BLaER1 treated with 17β-estradiol and CSF1 and Interleukin-3, amounts not matched to agents 10 nM and 100 nM (cell line): ENCODE data around the gene PHF13.
A peak's percentile ranks its signal among the peaks of the same experiment; 100 is the strongest.

Experiments used
- H3K27ac ChIP-seq, 11 experiments: shearing (Covaris generic); formaldehyde crosslinking; 2 replicates each; pipeline ENCODE4 v1.8.1; 2022
- H3K27me3 ChIP-seq, 11 experiments: shearing (Covaris generic); formaldehyde crosslinking; 2 replicates each; pipeline ENCODE4 v1.8.1; 2022
- H3K36me3 ChIP-seq, 11 experiments: shearing (Covaris generic); formaldehyde crosslinking; 2 replicates each; pipeline ENCODE4 v1.8.1; 2022
- H3K4me1 ChIP-seq, 10 experiments: shearing (Covaris generic); formaldehyde crosslinking; 2 replicates each; pipeline ENCODE4 v1.8.1; 2022
- H3K4me2 ChIP-seq, 11 experiments: shearing (Covaris generic); formaldehyde crosslinking; 2 replicates each; pipeline ENCODE4 v1.8.1; 2022
- H3K4me3 ChIP-seq, 10 experiments: shearing (Covaris generic); formaldehyde crosslinking; 2 replicates each; pipeline ENCODE4 v1.8.1; 2022
- H3K9ac ChIP-seq, 11 experiments: shearing (Covaris generic); formaldehyde crosslinking; 2 replicates each; pipeline ENCODE4 v1.8.1; 2022
- H3K9me3 ChIP-seq, 11 experiments: shearing (Covaris generic); formaldehyde crosslinking; replicated peaks in 1 of 11; 2 replicates each; pipeline ENCODE4 v1.8.1; 2022
- H4K20me1 ChIP-seq, 11 experiments: shearing (Covaris generic); formaldehyde crosslinking; 2 replicates each; pipeline ENCODE4 v1.8.1; 2022
- Cebpa-rat ChIP-seq, 11 experiments: shearing (Covaris generic); IDR thresholded peaks; 2 replicates each; pipeline ENCODE4 v1.8.1; 2022

Gene PHF13

DNA sequence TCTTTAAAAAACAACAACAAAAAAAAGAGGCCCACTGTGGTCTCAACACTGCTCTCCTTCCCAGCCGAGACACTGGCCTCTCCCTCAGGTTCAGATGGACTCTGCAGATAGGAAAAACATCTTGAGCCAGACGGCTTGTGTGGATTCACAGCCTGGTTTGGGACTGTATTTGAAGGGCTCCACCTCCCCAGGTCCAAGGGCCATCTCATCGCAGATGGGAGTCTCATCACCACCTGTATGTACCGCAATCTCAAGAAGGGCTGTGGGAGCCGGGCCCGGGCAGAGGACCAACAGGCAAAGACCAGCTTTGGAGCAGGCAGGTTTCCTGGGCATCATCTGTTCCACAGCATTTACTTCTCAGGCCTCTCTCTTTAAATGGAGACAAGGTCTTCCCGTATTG, 23.5 kb upstream of the PHF13 start:
- Histone ChIP-seq H4K20me1 (peaks cover 97 to 100% (median 100%) of the 10 kb centered on the region in 11 experiments), H3K36me3 (peaks cover 58 to 84% (median 71%) of the 10 kb centered on the region in 11 experiments), H3K4me3 (no peak overlapping the region), H3K27me3 (no peaks in the 10 kb centered on the region), H3K4me1 (peaks cover 71 to 94% (median 82%) of the 10 kb centered on the region in 10 experiments), H3K9ac (peak overlapping the region in 3 of 11 experiments; percentile 13 to 56 (median 45); a peak in 2 of 22 replicates), H3K4me2 (peak overlapping the region; percentile 67 to 89 (median 85); a peak in 21 of 22 replicates), H3K9me3 (no peaks in the 10 kb centered on the region), H3K27ac (0 out of 22 replicates have a peak overlapping the region, but pooled peaks of 1 of the 11 experiments have one; percentile 27)
- TF ChIP-seq Cebpa-rat (IDR thresholded peaks at IDR 0.05): no peak

DNA sequence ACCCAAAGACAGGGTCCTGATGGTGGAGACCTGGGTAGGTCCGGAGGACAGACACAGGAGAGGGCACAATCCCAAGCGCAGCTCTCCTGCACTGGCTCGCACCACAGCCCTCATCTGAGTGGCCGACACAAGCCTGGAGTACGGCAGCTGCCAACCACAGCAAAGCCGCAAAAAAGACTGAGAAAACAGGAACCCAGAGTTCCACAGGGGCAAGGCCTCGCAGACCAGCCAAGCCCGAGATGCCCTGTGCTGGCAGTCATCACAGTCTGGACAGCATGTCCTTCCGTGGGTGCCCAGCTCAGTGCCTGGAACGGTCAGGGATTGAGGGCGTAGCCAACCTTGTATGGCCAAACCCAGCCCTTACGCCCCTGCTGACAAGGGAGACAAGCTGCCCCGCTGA, 22.3 kb upstream of the PHF13 start:
- Histone ChIP-seq H3K4me2 (peak overlapping the region; percentile 58 to 89 (median 85)), H3K9ac (peak overlapping the region in 5 of 11 experiments; percentile 25 to 52 (median 44); a peak in 10 of 22 replicates), H3K4me1 (peaks cover 64 to 91% (median 71%) of the 10 kb centered on the region in 10 experiments), H3K36me3 (peaks cover 69 to 86% (median 74%) of the 10 kb centered on the region in 11 experiments), H3K27me3 (no peaks in the 10 kb centered on the region), H3K27ac (peak overlapping the region in 5 of 11 experiments; percentile 3 to 53 (median 26); a peak in 8 of 22 replicates), H3K9me3 (no peaks in the 10 kb centered on the region), H4K20me1 (peaks cover 98 to 100% (median 100%) of the 10 kb centered on the region in 11 experiments), H3K4me3 (no peak overlapping the region; a peak in 2 of 20 replicates)
- TF ChIP-seq Cebpa-rat (IDR thresholded peaks at IDR 0.05): no peak

DNA sequence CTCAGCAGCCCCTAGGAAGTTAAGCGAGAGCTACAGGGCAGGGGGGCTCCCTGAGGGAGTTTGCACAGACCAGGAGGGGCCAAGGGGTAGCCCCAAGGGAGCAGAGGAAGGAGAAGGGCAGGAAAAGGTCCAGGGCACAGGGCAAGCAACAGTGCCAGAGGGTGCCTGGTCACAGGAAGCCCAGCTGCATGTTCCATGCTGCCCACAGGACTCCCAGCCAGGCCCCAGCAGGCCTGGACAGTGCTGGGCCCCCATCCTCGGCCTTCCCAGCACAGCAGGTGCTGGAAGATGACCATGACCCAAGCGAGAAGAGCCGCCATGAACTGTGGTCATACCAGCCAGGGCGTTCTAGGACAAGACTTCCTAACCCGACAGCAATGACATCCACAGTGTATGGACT, 21.9 kb upstream of the PHF13 start:
- peaks cover 98 to 100% (median 100%) of the 10 kb centered on the region in 11 experiments for H4K20me1 ChIP-seq
- H3K9ac ChIP-seq: peak overlapping the region in 6 of 11 experiments; percentile 4 to 52 (median 41); a peak in 11 of 22 replicates
- peaks cover 64 to 86% (median 68%) of the 10 kb centered on the region in 10 experiments for H3K4me1 ChIP-seq
- peak overlapping the region in 5 of 11 experiments; percentile 3 to 53 (median 26); a peak in 8 of 22 replicates for H3K27ac ChIP-seq
- H3K27me3 ChIP-seq: no peaks in the 10 kb centered on the region
- peak overlapping the region; percentile 58 to 89 (median 85) for H3K4me2 ChIP-seq
- no peaks in the 10 kb centered on the region for H3K9me3 ChIP-seq
- no peak for TF ChIP-seq Cebpa-rat (IDR thresholded peaks at IDR 0.05)
- H3K36me3 ChIP-seq: peaks cover 71 to 90% (median 78%) of the 10 kb centered on the region in 11 experiments
- H3K4me3 ChIP-seq: peak overlapping the region in 1 of 10 experiments; percentile 25; a peak in 2 of 20 replicates

DNA sequence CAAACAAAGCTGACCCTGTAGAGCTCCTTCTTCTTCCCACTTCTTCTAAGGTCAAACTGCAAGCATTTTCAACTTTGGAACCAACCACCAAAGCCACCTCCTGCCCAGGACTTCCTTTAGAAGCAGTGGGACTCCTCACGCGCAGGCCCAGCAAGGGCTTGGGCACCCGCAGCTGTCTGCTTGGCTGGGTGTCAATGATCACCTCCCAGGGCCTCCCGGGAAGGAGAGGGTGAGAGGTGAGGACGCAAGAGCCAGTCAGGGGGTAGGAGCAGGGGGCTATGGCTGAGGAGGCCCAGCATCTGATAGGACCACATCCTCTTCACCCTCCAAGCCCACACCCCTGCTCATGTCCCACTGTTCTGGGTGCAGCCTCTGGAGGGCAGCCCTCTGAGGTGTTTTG, 21.1 kb upstream of the PHF13 start:
- H3K4me2 ChIP-seq: peak overlapping the region; percentile 58 to 89 (median 85)
- H3K9me3 ChIP-seq: no peaks in the 10 kb centered on the region
- peaks cover 98 to 100% (median 100%) of the 10 kb centered on the region in 11 experiments for H4K20me1 ChIP-seq
- H3K27me3 ChIP-seq: no peaks in the 10 kb centered on the region
- peak overlapping the region in 2 of 11 experiments; percentile 3 to 21; a peak in 1 of 22 replicates for H3K27ac ChIP-seq
- H3K4me1 ChIP-seq: peaks cover 58 to 86% (median 64%) of the 10 kb centered on the region in 10 experiments
- H3K4me3 ChIP-seq: no peak overlapping the region
- TF ChIP-seq Cebpa-rat (IDR thresholded peaks at IDR 0.05): no peak
- peak overlapping the region in 2 of 11 experiments; percentile 16 to 48; a peak in 2 of 22 replicates for H3K9ac ChIP-seq
- peaks cover 71 to 95% (median 82%) of the 10 kb centered on the region in 11 experiments for H3K36me3 ChIP-seq

DNA sequence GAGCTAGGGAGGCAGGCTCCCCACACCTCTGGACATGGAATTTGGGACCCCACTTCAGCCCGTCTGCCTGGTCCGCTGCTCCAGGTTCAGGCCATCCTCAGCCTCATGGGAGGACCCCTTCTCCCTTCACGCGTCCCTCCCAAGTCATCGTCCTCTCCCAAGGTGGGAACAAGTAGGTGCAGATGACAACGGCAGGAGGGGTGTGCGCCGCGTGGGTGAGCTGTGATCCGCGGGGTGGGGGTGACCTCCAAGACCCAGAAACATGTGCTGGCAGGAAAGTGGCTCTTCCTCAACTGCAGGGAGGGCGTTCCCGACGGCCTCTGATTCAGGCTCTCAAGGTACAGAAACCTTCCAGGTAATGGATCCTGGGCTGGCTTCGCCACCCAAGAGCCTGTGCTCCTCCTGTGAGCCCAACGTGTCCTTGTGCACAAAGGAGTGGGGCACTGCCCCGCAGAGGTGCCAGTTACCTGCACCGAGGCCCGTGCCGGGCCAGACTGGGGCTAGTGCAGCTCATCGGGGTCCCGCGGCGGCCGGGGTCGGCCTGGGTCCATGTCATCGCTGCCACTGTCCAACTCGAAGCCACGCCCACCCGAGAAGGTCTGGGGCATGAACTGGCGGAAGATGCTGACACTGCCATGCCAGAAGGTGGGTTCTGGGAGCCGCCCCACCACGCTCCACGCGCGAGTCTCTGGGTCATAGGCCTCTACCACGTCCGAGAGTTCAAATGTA, 20.5 kb upstream of the PHF13 start:
- Histone ChIP-seq H3K27me3 (no peaks in the 10 kb centered on the region), H4K20me1 (peaks cover 98 to 100% (median 100%) of the 10 kb centered on the region in 11 experiments), H3K4me1 (peaks cover 52 to 86% (median 63%) of the 10 kb centered on the region in 10 experiments), H3K36me3 (peaks cover 71 to 95% (median 85%) of the 10 kb centered on the region in 11 experiments), H3K4me3 (no peak overlapping the region), H3K4me2 (peak overlapping the region; percentile 58 to 89 (median 85)), H3K27ac (peak overlapping the region in 1 of 11 experiments; percentile 3; a peak in 1 of 22 replicates), H3K9me3 (no peaks in the 10 kb centered on the region), H3K9ac (peak overlapping the region in 2 of 11 experiments; percentile 16 to 48; a peak in 1 of 22 replicates)
- TF ChIP-seq Cebpa-rat (IDR thresholded peaks at IDR 0.05): no peak

DNA sequence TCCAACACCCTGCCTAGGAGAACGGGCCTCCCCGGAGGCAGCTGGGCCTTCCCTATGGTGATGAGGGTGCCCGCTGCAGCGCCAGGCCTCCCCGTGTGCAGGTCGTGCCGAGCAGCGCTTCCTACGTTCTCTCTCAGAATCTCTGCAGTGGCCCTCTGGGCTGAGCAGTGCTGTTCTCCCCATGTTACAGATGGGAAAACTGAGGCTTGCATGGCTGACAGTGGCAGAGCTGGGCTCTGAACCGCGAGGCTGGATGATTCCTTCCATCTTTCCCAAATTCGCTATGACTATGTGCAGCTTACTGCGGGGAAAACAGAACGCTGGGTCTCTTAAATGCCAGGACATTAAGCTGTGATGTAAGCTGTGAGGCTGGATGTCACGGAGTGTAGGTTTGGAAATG, 19.7 kb upstream of the PHF13 start:
- TF ChIP-seq Cebpa-rat (IDR thresholded peaks at IDR 0.05): no peak
- Histone ChIP-seq H4K20me1 (peaks cover 96 to 100% (median 100%) of the 10 kb centered on the region in 11 experiments), H3K4me3 (no peak overlapping the region), H3K9ac (no peak overlapping the region), H3K27me3 (no peaks in the 10 kb centered on the region), H3K27ac (no peak overlapping the region), H3K4me2 (no peak overlapping the region), H3K9me3 (no peaks in the 10 kb centered on the region), H3K36me3 (peaks cover 67 to 95% (median 85%) of the 10 kb centered on the region in 11 experiments), H3K4me1 (peaks cover 49 to 86% (median 63%) of the 10 kb centered on the region in 10 experiments)

DNA sequence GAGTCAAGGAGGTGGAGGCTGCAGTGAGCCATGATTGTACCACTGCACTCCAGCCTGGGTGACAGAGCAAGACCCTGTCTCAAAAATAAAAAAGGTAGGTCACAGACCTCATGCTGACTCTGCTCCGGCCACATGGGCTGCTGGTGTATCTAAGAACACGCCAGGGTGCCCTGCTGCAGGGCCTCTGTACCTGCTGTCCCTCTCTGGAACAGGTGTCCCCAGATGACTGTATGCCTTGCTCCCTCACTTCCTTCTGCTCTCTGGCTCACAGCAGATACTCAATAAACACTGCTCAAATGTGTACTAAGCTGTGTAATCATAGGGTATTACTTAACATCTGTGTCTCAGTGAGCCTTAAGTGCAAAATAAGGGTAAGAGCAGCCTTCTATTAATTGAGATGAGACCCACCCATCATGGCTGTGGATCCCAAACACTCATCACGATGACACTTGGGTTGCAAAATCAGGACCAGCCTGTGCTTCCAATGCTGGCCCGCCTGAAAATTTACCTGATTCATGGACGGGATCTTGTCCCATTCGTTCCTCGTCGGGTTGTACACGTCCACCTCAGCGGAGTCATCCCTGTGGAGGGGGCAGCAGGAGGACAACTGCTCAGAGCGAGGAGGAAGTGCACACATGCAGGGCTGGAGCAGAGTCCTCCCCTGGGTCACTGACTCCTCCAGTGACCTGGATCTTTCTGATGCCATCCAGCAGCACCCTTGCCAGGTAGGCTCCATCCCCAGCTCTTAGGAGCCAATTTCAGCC, 18.4 kb upstream of the PHF13 start:
- Histone ChIP-seq H3K4me2 (no peak overlapping the region), H3K27me3 (no peaks in the 10 kb centered on the region), H3K9me3 (no peaks in the 10 kb centered on the region), H3K4me1 (peaks cover 49 to 86% (median 63%) of the 10 kb centered on the region in 10 experiments), H3K27ac (no peak overlapping the region), H4K20me1 (peaks cover 96 to 100% (median 100%) of the 10 kb centered on the region in 11 experiments), H3K4me3 (no peak overlapping the region), H3K36me3 (peaks cover 56 to 89% (median 79%) of the 10 kb centered on the region in 11 experiments), H3K9ac (0 out of 22 replicates have a peak overlapping the region, but pooled peaks of 1 of the 11 experiments have one; percentile 7)
- TF ChIP-seq Cebpa-rat (IDR thresholded peaks at IDR 0.05): no peak

DNA sequence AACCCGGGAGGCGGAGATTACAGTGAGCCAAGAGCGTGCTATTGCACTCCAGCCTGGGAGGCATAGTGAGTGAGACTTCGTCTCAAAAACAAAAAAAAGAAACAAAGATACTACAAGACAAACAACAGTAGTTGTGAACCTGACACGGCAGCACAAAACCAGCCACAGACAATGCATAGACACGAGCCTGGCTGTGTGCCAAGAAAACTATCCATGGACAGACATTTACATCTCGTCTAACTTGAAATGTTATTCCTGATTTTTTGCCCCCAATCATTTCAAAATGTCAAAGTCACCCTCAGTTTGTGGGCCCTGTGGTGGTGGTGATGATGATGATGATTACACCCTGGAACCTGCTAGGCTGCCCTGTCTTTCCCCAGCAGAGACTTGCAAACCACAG, 17.2 kb upstream of the PHF13 start:
- Histone ChIP-seq H3K4me2 (no peak overlapping the region), H3K4me3 (no peak overlapping the region), H3K27me3 (no peaks in the 10 kb centered on the region), H3K36me3 (peaks cover 51 to 81% (median 71%) of the 10 kb centered on the region in 11 experiments), H3K27ac (no peak overlapping the region), H3K9me3 (no peaks in the 10 kb centered on the region), H3K4me1 (peaks cover 47 to 86% (median 61%) of the 10 kb centered on the region in 10 experiments), H4K20me1 (peaks cover 91 to 100% (median 98%) of the 10 kb centered on the region in 11 experiments), H3K9ac (no peak overlapping the region)
- no peak for TF ChIP-seq Cebpa-rat (IDR thresholded peaks at IDR 0.05)
